ENCODE results near the gene PCGF3.
A peak's percentile ranks its signal among the peaks of the same experiment; 100 is the strongest.
"Not testable (repeated sequence)": the region's sequence is repeated elsewhere in the genome, so short reads cannot be mapped to it uniquely, and the experiment has no call there.

Gene PCGF3

GRCh38 chr4:688854-689681 lies 16.6 kb upstream of the PCGF3 start, which contains the start of gene SLC49A3:
Gene SLC49A3 (minus strand): TSS chr4:689151. CDS start chr4:689127, 24 bp downstream.
- no peak for TF ChIP-seq CTCF (IDR thresholded peaks at IDR 0.05; ENCODE audit: low read depth, low read length, missing control alignments)
- peak within 1 kb of the TSS; percentile 18 for H3K4me3 ChIP-seq (ENCODE audit: low read depth, low read length)
- DNase-seq (ENCODE audit: low read depth) = no peak
- in situ Hi-C loops (cut with HindIII; ENCODE audit: low sequenced_read_pairs) = no loop called here

DNA sequence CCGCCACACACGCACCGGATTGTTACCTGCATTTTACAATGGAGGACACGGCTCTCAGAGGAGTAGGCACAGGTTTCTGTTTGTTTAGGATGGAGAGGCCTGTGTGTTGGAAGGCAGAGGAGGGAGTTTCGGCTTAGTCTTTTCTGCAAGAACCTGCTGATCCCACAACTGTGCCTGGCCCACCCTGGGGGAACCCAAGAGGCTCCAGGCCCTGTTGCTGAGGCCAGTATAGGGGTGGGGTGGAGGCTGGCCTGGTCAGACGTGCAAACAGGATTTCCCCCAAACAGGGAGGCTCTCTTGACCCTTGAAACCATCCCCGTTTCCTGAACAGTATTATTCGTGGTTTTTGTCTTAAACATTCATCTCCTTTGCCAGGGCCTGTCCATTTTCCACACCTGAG lies 15.9 kb upstream of the PCGF3 start:
- in situ Hi-C loops (cut with HindIII; ENCODE audit: low sequenced_read_pairs) = no loop called here
- no peak overlapping the region for H3K4me3 ChIP-seq (ENCODE audit: low read depth, low read length)
- DNase-seq (ENCODE audit: low read depth) = no peak
- TF ChIP-seq CTCF (IDR thresholded peaks at IDR 0.05; ENCODE audit: low read depth, low read length, missing control alignments) = no peak

- no peak for TF ChIP-seq CTCF (IDR thresholded peaks at IDR 0.05; ENCODE audit: low read depth, low read length, missing control alignments)
- in situ Hi-C loops (cut with HindIII; ENCODE audit: low sequenced_read_pairs) = no loop called here
- no peak for DNase-seq (ENCODE audit: low read depth)
- H3K4me3 ChIP-seq (ENCODE audit: low read depth, low read length) = no peak overlapping the region
Observed at GRCh38 chr4:692771-693554, 12.7 kb upstream of the PCGF3 start.

DNA sequence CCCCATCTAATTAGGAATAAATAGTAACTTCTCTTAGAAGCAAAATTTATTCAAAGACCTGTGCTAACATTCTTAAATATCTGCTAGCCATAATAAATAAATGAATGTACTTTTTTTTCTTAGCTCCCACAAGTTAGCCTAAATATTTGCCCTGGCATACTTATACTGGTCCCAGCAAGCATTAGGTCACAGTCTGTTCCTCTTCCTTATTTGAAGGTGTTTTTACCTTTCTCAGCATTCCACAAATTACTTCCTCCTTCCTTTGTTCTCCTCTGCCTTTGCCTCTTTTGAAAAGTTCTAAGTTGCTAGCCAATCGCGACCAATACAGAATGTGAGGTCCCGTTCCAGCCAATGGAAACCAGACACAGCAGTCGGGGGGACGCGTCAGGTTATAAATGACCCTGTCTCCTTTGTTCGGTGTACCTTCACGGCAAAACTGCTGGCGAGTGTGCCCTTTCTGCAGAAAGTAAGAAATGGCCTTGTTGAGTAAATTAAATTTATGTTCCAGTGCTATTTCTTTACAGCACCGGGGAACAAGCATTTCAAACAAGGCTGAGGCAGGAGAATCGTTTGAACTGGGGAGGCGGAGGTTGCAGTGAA lies 11.2 kb upstream of the PCGF3 start:
- in situ Hi-C loops (cut with HindIII; ENCODE audit: low sequenced_read_pairs); DNase-seq (ENCODE audit: low read depth); H3K4me3 ChIP-seq (ENCODE audit: low read depth, low read length): not testable (repeated sequence)

GRCh38 chr4:699816-700580 lies 5.6 kb upstream of the PCGF3 start:
- TF ChIP-seq CTCF (IDR thresholded peaks at IDR 0.05; ENCODE audit: low read depth, low read length, missing control alignments) = no peak
- in situ Hi-C loops (cut with HindIII; ENCODE audit: low sequenced_read_pairs) = no loop called here
- DNase-seq (ENCODE audit: low read depth) = no peak
- no peak overlapping the region for H3K4me3 ChIP-seq (ENCODE audit: low read depth, low read length)

GRCh38 chr4:700587-701264 lies 4.9 kb upstream of the PCGF3 start:
- no peak for TF ChIP-seq CTCF (IDR thresholded peaks at IDR 0.05; ENCODE audit: low read depth, low read length, missing control alignments)
- in situ Hi-C loops (cut with HindIII; ENCODE audit: low sequenced_read_pairs) = no loop called here
- DNase-seq (ENCODE audit: low read depth) = no peak
- H3K4me3 ChIP-seq (ENCODE audit: low read depth, low read length) = no peak overlapping the region

Data from astrocyte of the cerebellum (primary cell).